Measurements from ENCODE around the gene INSR.
"Not testable (repeated sequence)": the region's sequence is repeated elsewhere in the genome, so short reads cannot be mapped to it uniquely, and the experiment has no call there.

DNA sequence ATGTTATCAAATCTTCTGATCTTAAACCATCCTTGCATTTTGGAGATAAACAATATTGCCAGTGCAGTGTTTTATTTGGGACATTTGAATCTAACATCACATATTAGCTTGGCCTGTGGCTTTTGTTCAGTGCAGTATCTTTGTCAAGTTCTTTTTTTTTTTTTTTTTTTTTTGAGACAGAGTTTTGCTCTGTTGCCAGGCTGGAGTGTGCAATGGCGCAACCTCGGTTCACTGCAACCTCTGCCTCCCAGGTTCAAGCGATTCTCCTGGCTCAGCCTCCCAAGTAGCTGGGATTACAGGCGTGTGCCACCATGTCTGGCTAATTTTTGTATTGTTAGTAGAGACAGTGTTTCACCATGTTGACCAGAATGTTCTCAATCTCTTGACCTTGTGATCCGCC is 148.1 kb downstream of the INSR start:
- TF ChIP-seq, protein P1, sequence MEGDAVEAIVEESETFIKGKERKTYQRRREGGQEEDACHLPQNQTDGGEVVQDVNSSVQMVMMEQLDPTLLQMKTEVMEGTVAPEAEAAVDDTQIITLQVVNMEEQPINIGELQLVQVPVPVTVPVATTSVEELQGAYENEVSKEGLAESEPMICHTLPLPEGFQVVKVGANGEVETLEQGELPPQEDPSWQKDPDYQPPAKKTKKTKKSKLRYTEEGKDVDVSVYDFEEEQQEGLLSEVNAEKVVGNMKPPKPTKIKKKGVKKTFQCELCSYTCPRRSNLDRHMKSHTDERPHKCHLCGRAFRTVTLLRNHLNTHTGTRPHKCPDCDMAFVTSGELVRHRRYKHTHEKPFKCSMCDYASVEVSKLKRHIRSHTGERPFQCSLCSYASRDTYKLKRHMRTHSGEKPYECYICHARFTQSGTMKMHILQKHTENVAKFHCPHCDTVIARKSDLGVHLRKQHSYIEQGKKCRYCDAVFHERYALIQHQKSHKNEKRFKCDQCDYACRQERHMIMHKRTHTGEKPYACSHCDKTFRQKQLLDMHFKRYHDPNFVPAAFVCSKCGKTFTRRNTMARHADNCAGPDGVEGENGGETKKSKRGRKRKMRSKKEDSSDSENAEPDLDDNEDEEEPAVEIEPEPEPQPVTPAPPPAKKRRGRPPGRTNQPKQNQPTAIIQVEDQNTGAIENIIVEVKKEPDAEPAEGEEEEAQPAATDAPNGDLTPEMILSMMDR (IDR thresholded peaks at IDR 0.05; ENCODE audit: control extremely low read depth in 1 of 3, insufficient read depth in 1 of 3, low read depth in 1 of 3, low read length in 3 of 3): not testable (repeated sequence)
- not testable (repeated sequence) for TF ChIP-seq SP2 (IDR thresholded peaks at IDR 0.05; ENCODE audit: low read length); EZH2 (IDR thresholded peaks at IDR 0.05; ENCODE audit: low read depth, low read length, severe bottlenecking)
- TF ChIP-seq, protein P2, sequence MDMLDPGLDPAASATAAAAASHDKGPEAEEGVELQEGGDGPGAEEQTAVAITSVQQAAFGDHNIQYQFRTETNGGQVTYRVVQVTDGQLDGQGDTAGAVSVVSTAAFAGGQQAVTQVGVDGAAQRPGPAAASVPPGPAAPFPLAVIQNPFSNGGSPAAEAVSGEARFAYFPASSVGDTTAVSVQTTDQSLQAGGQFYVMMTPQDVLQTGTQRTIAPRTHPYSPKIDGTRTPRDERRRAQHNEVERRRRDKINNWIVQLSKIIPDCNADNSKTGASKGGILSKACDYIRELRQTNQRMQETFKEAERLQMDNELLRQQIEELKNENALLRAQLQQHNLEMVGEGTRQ (IDR thresholded peaks at IDR 0.05; ENCODE audit: low read length): not testable (repeated sequence)

Data from H1 (cell line).